MM.1S (cell line): ENCODE data around the gene NT5C1A.

Experiments
- DNase-seq: peaks from one replicate; pipeline ENCODE4 v3.0.0-alpha.2; 2015
- H2AFZ ChIP-seq: fragments of 300-600 bp; sonication (generic); 2 replicates; pipeline ENCODE4 v1.6.0; 2016; ENCODE audit warnings: antibody characterized with exemption, low read length
- H3F3A ChIP-seq: fragments of 300-600 bp; sonication (generic); 2 replicates; pipeline ENCODE4 v1.6.1; 2016; ENCODE audit warnings: mild to moderate bottlenecking, antibody characterized with exemption, low read length, moderate library complexity, mixed read lengths; ENCODE audit not compliant: insufficient read depth
- H3K27ac ChIP-seq: fragments of 300-600 bp; sonication (generic); 2 replicates; pipeline ENCODE4 v1.5.1; 2016; ENCODE audit warnings: mild to moderate bottlenecking, low read length
- H3K27me3 ChIP-seq: fragments of 300-600 bp; sonication (generic); replicated peaks from 2 replicates; pipeline ENCODE4 v1.6.0; 2016; ENCODE audit warnings: low read length; ENCODE audit not compliant: insufficient read depth
- H3K36me3 ChIP-seq: fragments of 300-600 bp; sonication (generic); replicated peaks from 2 replicates; pipeline ENCODE4 v1.6.1; 2016; ENCODE audit warnings: mild to moderate bottlenecking, low read length, mixed read lengths; ENCODE audit not compliant: insufficient read depth
- H3K4me1 ChIP-seq: fragments of 300-600 bp; sonication (generic); 2 replicates; pipeline ENCODE4 v1.6.1; 2016; ENCODE audit warnings: low read length, mixed read lengths
- H3K4me2 ChIP-seq: fragments of 300-600 bp; sonication (generic); 2 replicates; pipeline ENCODE4 v1.6.0; 2016; ENCODE audit warnings: low read depth, low read length
- H3K4me3 ChIP-seq: fragments of 300-600 bp; sonication (generic); 2 replicates; pipeline ENCODE4 v1.5.1; 2016; ENCODE audit warnings: low read length, mixed read lengths
- H3K79me2 ChIP-seq: fragments of 300-600 bp; sonication (generic); 2 replicates; pipeline ENCODE4 v1.6.1; 2016; ENCODE audit warnings: mixed run types, low read length, mixed read lengths
- H3K9ac ChIP-seq: fragments of 300-600 bp; sonication (generic); 2 replicates; pipeline ENCODE4 v1.6.1; 2016; ENCODE audit warnings: low read length, mixed read lengths
- H3K9me2 ChIP-seq: fragments of 300-600 bp; sonication (generic); replicated peaks from 2 replicates; pipeline ENCODE4 v1.6.1; 2016; ENCODE audit warnings: mild to moderate bottlenecking, low read length, mixed read lengths; ENCODE audit not compliant: insufficient read depth
- H3K9me3 ChIP-seq: fragments of 300-600 bp; sonication (generic); replicated peaks from 2 replicates; pipeline ENCODE4 v1.6.1; 2016; ENCODE audit warnings: mild to moderate bottlenecking, low read length, mixed read lengths; ENCODE audit not compliant: insufficient read depth
- H4K20me1 ChIP-seq: fragments of 300-600 bp; sonication (generic); 2 replicates; pipeline ENCODE4 v1.6.1; 2016; ENCODE audit warnings: mild to moderate bottlenecking, low read length, moderate library complexity, mixed read lengths; ENCODE audit not compliant: insufficient read depth
- EZH2 ChIP-seq: fragments of 300-600 bp; sonication (generic); optimal IDR thresholded peaks from 2 replicates; pipeline ENCODE3; 2017; ENCODE audit warnings: low read depth, mild to moderate bottlenecking, antibody characterized with exemption, low read length, mixed read lengths
- EZH2phosphoT487 ChIP-seq: fragments of 300-600 bp; sonication (generic); IDR thresholded peaks from 2 replicates; pipeline ENCODE4 v1.6.1; 2018; ENCODE audit warnings: antibody characterized with exemption, low read length
- TF ChIP-seq, protein P1 (sequence below): fragments of 300-600 bp; sonication (generic); IDR thresholded peaks from 2 replicates; pipeline ENCODE4 v1.5.1; 2016; ENCODE audit warnings: antibody characterized with exemption, low read length, mixed read lengths

NT5C1A gene

DNA sequence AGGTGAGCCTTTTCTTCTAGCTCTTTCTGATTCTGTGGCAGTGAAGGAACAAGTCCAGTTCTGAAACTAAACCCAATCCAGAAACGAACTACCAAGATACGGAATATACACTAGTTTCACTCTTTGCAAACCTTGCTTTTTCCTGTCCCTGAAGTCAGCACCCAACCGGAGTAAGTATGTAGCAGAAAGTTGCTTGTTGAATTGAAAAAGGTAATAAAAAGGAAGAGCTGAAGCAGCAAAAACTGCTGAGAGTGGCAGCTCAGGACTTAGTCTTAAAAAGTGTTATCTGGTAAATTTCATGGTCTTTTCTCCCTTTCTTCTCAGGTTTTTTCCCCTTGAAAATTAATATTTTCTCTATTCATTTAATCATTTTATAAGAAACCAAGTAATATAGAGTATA, 9.4 kb upstream of the NT5C1A start:
- Histone ChIP-seq H3K4me2 (peak overlapping the region; percentile 85), H3K9me3 (no peaks in the 10 kb centered on the region)

DNA sequence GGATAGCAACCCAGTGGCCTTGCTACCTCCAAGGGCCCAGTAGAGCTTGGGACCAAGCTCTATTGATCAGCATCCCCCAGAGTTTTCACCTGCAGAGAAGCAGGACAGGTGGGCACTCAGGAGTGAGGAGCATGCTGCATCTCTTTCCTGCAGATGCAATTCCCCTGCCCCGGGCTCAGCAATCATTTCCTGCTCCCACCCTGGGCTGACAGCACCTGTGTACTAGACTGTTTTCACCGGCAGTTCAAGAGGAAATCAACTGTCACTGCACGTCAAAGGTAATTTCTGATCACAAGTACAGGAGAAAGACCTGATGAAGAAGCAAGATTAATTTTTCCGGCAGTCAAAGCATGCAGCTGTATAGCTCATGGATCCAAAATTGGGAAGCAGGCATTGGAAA, 8.8 kb upstream of the NT5C1A start:
- TF ChIP-seq EZH2phosphoT487 (no peak), EZH2 (no peak)
- TF ChIP-seq, protein P1, sequence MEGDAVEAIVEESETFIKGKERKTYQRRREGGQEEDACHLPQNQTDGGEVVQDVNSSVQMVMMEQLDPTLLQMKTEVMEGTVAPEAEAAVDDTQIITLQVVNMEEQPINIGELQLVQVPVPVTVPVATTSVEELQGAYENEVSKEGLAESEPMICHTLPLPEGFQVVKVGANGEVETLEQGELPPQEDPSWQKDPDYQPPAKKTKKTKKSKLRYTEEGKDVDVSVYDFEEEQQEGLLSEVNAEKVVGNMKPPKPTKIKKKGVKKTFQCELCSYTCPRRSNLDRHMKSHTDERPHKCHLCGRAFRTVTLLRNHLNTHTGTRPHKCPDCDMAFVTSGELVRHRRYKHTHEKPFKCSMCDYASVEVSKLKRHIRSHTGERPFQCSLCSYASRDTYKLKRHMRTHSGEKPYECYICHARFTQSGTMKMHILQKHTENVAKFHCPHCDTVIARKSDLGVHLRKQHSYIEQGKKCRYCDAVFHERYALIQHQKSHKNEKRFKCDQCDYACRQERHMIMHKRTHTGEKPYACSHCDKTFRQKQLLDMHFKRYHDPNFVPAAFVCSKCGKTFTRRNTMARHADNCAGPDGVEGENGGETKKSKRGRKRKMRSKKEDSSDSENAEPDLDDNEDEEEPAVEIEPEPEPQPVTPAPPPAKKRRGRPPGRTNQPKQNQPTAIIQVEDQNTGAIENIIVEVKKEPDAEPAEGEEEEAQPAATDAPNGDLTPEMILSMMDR: no peak
- peaks cover 27% of the 10 kb centered on the region for H3K4me1 ChIP-seq
- H3K4me2 ChIP-seq: peak overlapping the region; percentile 85
- no peaks in the 10 kb centered on the region for H3K27me3 ChIP-seq
- peak overlapping the region; percentile 85 for H3K27ac ChIP-seq
- peak overlapping the region; percentile 47 for H3K4me3 ChIP-seq
- H3K9me2 ChIP-seq: no peaks in the 10 kb centered on the region
- H2AFZ ChIP-seq: peak overlapping the region; percentile 32
- DNase-seq: peak; percentile 55
- H4K20me1 ChIP-seq: no peaks in the 10 kb centered on the region
- H3K79me2 ChIP-seq: no peaks in the 10 kb centered on the region
- H3K36me3 ChIP-seq: no peaks in the 10 kb centered on the region
- no peaks in the 10 kb centered on the region for H3K9me3 ChIP-seq
- peaks cover 23% of the 10 kb centered on the region for H3F3A ChIP-seq
- H3K9ac ChIP-seq: peak overlapping the region; percentile 48; the same call in 1 of the 2 replicates

More for the DNA sequence above, 9.4 kb upstream of the NT5C1A start:
- peaks cover 27% of the 10 kb centered on the region for H3K4me1 ChIP-seq
- DNase-seq: peak; percentile 80
- peak overlapping the region; percentile 48; the same call in 1 of the 2 replicates for H3K9ac ChIP-seq
- peak overlapping the region; percentile 47 for H3K4me3 ChIP-seq
- H2AFZ ChIP-seq: peak overlapping the region; percentile 32
- TF ChIP-seq, protein P1: no peak
- TF ChIP-seq EZH2 (no peak), EZH2phosphoT487 (no peak)
- no peaks in the 10 kb centered on the region for H3K36me3 ChIP-seq
- H3K9me2 ChIP-seq: no peaks in the 10 kb centered on the region
- no peaks in the 10 kb centered on the region for H3K79me2 ChIP-seq
- peak overlapping the region; percentile 85 for H3K27ac ChIP-seq
- no peaks in the 10 kb centered on the region for H4K20me1 ChIP-seq
- H3F3A ChIP-seq: peaks cover 23% of the 10 kb centered on the region
- H3K27me3 ChIP-seq: no peaks in the 10 kb centered on the region

DNA sequence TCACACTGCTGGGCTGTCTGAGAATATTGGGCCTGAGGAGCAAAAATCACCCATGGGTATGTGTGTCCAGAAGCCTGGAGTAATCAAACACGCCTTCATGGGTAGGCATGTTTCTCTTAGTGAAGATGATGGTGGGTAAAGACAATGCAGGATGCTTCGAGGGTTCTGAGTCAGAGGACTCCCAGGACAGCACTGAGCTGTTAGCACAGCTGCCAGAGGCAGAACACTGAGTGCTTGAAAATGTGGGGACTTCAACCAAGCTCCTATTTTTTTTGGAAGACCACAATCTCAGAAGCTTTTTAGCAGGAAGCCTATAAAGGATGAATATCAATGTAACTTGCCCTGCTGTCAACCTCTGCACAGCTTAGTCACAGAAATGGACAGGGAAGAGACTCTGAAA, 7.9 kb upstream of the NT5C1A start:
- H2AFZ ChIP-seq: 0 out of 2 replicates have a peak overlapping the region, but pooled peaks have one; percentile 32
- H3K36me3 ChIP-seq: no peaks in the 10 kb centered on the region
- no peak for DNase-seq
- H3K27ac ChIP-seq: peak overlapping the region; percentile 85; the same call in 1 of the 2 replicates
- no peaks in the 10 kb centered on the region for H3K9me3 ChIP-seq
- H4K20me1 ChIP-seq: no peaks in the 10 kb centered on the region
- H3K27me3 ChIP-seq: no peaks in the 10 kb centered on the region
- H3F3A ChIP-seq: peaks cover 23% of the 10 kb centered on the region
- H3K4me1 ChIP-seq: peaks cover 27% of the 10 kb centered on the region
- no peak overlapping the region for H3K4me3 ChIP-seq
- H3K9ac ChIP-seq: no peak overlapping the region
- H3K9me2 ChIP-seq: no peaks in the 10 kb centered on the region
- no peak overlapping the region for H3K4me2 ChIP-seq
- TF ChIP-seq, protein P1: no peak
- no peak for TF ChIP-seq EZH2
- TF ChIP-seq EZH2phosphoT487: no peak
- H3K79me2 ChIP-seq: no peaks in the 10 kb centered on the region
